NK-92 treated with Interleukin-12 subunit alpha and Interleukin-12 subunit beta, amount 100 ng/mL, for 24 hours (cell line): ENCODE results near the gene TRIM54.
"Not testable (repeated sequence)": the region's sequence is repeated elsewhere in the genome, so short reads cannot be mapped to it uniquely, and the experiment has no call there.

ENCODE experiments used
- DNase-seq: peaks from one replicate; lab custom pipeline; 2025; lab: John Stamatoyannopoulos, UW

Gene TRIM54

GRCh38 chr2:27256855-27257454, 25.3 kb upstream of the TRIM54 start:
- no peak for DNase-seq

GRCh38 chr2:27258051-27258450, 24.2 kb upstream of the TRIM54 start:
- DNase-seq, result no peak

DNA sequence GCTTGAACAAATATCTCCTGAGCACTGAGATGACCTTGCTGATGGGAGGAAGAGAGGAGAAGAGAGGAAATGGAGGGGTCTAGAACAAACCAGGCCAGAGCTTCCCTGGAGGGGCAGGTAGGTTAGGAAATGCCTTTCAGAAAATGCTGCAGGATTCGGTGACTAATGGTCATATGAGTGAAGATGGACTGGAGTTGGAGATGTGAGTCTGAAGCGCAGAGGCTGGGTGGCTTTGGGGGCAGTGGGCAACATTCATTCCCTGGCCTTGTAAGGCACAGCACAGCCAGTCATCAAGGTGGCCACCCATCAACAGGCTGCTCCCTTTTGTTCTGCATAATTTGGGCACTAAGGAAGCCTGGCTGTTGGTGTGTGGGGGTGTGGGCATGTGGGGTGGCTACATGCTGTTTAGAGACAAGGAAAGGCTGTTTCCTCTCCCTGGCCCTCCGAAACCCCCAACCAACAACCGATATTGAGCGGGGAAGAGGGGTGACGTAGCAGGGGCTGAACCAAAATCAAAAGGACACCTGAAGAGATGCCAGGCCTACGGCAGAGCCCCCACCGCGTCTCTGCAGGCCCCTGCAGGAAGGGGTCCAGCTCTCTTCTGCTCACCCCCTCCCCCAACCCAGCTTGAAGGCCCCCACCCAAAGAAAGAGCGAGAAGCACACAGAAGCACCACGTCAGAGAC, 20.8 kb upstream of the TRIM54 start:
- DNase-seq, result no peak

GRCh38 chr2:27261926-27262298, 20.3 kb upstream of the TRIM54 start:
- no peak for DNase-seq

GRCh38 chr2:27262379-27263286, 19.6 kb upstream of the TRIM54 start, which contains the start of gene SLC30A3:
TSS of gene SLC30A3 (minus strand) at chr2:27263047. CDS start at chr2:27262906, 141 bp downstream.
- DNase-seq, result no peak

DNA sequence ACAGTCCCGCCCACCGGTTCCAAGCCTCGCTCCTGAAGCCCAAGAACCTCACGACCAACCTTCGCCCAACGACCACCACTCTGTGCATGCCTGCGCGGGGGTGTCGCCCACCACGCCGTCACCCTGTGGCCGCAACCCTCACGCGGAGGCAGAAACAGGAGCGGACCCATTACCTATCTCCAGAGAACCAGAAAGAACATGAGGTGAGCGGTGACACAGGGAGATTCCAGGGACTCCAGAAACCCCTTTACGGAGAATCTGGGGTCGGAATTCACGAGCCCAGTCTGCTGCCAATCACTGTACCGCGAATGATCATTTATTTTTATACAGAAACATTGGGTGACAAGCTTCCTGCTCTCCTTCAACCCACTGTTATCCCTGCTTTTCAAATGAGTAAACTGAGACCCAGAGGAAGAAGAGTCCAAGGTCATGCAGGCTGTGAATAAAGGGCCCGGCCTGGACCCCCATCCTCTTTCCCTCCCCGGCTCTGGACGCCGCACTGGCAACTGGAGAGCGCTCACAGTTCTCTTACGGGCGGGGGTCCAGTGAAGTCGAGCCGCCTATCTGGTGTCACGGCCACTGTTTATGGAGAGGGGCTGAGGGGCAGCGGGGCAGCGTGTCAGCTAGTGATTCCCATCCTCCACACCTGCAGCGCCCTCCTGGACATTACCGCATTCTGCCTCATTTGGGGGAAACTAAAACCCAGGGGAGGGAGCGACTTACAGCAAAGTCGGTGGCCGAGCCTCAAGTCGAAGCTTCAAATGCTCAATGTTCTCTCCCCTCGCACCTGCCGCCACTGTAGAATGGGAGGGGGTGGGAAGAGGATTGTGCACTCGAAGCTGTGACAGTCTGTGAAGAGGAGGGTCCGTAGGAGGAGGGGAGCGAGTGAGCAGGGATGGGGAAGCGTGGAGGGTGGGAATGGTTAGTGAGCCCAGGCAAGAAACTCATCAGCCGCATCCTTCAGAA, 18.7 kb upstream of the TRIM54 start:
- no peak for DNase-seq

- DNase-seq, result no peak
Measured at GRCh38 chr2:27264253-27264752, 17.9 kb upstream of the TRIM54 start.

DNA sequence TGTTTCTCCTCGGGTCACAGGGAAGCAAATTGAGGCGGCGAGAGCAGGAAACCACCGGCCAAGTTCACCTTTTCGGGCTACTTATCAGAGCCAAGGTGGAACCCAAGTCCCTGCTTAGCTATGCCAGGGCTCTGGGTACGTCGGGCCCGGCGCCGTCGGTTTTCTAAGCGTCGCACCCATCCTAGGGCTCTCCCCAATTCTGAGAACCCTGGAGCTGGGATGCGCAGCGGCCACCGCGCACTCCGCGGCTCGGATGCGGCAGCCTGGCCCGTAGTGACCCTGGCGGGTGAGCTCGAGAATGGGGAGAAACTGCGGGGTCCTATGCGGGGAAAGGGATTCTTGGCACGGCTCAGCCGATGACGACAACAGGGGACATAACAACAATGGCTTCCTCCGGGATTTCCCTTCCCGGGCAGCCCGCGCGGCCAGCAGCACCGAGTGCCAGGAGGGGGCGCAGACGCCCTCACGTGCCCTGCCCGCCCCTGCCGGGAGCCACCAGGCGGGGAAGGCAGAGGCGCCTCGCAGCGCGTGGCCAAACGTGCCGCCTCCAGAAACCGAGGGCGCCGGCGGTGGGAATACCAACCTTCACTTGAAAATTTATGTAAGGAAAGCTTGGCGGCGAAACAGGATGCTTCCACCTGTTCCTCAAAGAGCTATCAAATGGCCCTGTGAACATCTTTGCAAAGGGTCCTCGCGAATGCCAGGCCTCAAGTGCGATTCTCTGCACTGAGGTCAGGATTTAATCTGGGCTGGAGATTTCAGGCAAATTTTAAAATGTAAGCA, 17.3 kb upstream of the TRIM54 start:
- DNase-seq, result no peak

- DNase-seq, result no peak
Measured at GRCh38 chr2:27265536-27265870, 16.7 kb upstream of the TRIM54 start.

- DNase-seq, result not testable (repeated sequence)
Measured at GRCh38 chr2:27268296-27268695, 13.9 kb upstream of the TRIM54 start.

DNA sequence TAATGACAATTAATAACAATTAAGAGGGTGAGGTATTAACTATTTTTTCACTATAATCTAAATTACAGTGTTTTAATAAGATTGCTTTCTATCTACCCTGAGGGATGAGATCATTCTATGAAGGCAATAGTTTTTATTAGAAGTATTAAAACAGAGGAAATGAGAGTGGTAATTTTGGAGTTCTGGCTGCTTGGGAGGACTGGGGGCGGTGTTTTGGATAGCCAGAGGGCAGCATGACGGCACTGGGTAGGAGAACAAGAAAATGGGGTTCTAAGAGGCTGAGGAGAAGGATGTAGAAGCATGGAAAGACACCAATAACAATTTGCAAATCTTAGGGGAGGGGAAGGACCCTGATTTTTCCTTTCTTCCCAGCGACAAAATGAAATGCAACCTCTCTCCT, 12.1 kb upstream of the TRIM54 start:
- no peak for DNase-seq

DNA sequence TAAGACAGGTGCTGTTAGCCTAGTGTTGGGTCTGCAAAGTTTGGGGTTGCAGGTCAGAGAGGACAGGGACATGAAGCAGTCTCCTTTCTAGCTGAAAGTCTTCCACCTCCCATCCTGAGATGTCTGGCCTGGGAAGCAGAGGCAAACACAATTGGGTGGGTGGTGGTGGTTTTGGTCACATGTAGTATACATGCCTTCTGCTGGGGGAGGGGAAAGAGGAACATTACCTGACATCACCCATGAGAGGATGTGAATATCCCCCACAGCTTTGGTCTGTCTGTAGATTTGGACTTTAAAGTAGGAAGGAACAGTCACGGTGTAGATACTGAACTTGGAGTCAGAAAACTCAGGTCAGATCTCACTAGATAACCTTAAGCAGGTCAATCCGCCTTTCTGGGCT, 11.6 kb upstream of the TRIM54 start:
- no peak for DNase-seq

- no peak for DNase-seq
Measured at GRCh38 chr2:27271631-27272340, 10.4 kb upstream of the TRIM54 start.

GRCh38 chr2:27272537-27273522, 9.4 kb upstream of the TRIM54 start:
- not testable (repeated sequence) for DNase-seq

GRCh38 chr2:27275211-27276150, 6.7 kb upstream of the TRIM54 start, which contains the start of gene DNAJC5G:
TSS of gene DNAJC5G (plus strand) at chr2:27275433. CDS start at chr2:27276729, 1,296 bp downstream.
- no peak for DNase-seq

DNA sequence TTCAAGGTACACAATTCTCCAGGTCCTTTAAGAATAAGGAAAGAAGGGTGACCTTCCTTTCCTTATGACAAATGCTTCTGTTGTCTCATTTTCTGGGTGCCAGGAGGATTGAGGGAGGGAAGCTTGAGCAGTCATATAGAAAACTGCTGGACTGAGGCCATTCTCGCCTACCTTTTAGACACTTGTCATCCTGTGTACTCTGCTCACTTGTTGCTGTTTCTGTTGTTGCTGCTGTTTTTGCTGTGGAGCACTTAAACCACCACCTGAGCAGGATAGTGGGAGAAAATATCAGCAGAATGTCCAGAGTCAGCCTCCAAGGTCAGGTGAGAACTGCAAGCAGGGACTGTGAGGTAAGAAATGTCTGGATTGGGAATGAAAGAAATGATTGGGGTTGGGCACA, 4.2 kb upstream of the TRIM54 start:
- DNase-seq, result no peak

DNA sequence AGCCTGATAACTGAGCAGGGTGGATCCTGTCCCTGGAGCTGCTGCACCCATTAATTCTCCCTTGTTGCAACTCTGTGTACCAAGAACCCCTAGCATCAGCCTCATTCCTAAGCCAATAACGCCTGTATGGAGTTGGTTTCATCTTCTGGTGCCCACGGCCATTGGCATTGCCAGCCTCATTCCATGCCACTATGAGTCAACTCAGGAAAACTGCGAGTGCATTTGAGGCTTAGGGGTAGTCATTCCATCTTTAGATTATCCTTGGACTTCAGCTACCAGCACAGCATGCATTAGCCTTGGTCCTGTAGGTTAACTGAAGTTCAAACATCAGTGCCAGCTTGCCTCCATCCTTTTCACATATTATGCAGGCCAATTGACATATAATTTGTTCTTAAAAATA, 1.4 kb upstream of the TRIM54 start:
- no peak for DNase-seq

DNA sequence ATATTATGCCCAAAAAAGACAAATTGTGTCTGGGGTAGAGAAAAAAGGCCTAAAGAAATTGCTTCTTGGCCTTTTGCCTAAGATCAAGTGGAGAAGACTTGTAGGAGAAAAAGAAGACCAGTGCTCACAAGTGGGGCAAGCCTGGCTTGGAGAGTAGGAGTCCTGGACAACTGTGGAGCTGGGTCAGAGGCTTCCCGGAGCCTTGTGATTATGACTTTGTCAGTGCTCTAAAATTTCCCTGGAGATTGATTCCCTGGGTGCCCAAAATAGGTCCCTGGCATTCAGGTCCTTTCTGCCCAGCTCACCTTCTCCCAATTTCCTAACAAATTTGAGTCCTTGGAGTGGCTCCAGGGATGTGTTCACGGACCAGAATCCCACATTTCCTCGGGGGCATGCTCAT, 787 bp upstream of the TRIM54 start:
- DNase-seq, result no peak
